Liver (tissue), 3 donors: ENCODE results near the gene ERGIC1.

Source experiments
- EGR1 ChIP-seq, 2 donors: IDR thresholded peaks; 2 replicates each; pipeline ENCODE4 v1.6.1; 2016 to 2018; ENCODE audit warnings: antibody characterized with exemption in 2 of 2, low read depth in 2 of 2
- FOXA1 ChIP-seq: IDR thresholded peaks from 2 replicates; pipeline ENCODE4 v1.6.1; 2016; ENCODE audit warnings: antibody characterized with exemption
- HNF4G ChIP-seq: IDR thresholded peaks from 2 replicates; pipeline ENCODE4 v1.6.1; 2016; ENCODE audit warnings: antibody characterized with exemption
- JUND ChIP-seq, 2 donors: IDR thresholded peaks; 2 replicates each; pipeline ENCODE4 v1.6.1; 2016; ENCODE audit warnings: antibody characterized with exemption in 2 of 2
- NR2F2 ChIP-seq: IDR thresholded peaks from 2 replicates; pipeline ENCODE4 v1.6.1; 2016; ENCODE audit warnings: antibody characterized with exemption
- SP1 ChIP-seq: IDR thresholded peaks from 2 replicates; pipeline ENCODE4 v1.6.1; 2018; ENCODE audit warnings: antibody characterized with exemption, mild to moderate bottlenecking
- YY1 ChIP-seq: IDR thresholded peaks from 2 replicates; pipeline ENCODE4 v1.6.1; 2016; ENCODE audit warnings: antibody characterized with exemption, mild to moderate bottlenecking
- TF ChIP-seq, protein P1 (sequence below): fragments of 150-350 bp; IDR thresholded peaks from 2 replicates; pipeline ENCODE4 v1.5.1; 2017; ENCODE audit warnings: improper control_type of control experiment, low read depth, low read length; ENCODE audit not compliant: missing input control
- TF ChIP-seq, protein P2 (sequence below): IDR thresholded peaks from 2 replicates; pipeline ENCODE4 v1.6.1; 2016; ENCODE audit warnings: antibody characterized with exemption, mild to moderate bottlenecking
- donor health status: healthy.
- donor health status: healthy.

DNA sequence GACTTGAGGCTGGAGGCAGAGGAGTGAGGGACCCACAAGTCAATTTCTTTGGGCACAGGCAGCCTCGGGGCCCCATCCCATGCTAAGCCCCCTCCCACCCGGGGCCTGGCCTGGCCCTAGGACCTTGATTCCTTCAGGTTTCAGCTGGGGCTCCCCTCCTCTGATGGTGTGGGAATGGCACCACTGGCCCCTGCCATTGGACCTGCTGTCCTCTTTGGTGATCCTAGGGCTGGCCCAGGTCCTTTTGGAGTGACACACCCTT lies 10.5 kb downstream of the ERGIC1 start:
- TF ChIP-seq NR2F2 (no peak), YY1 (no peak), JUND (IDR thresholded peaks at IDR 0.05) (no peak), EGR1 (IDR thresholded peaks at IDR 0.05; ENCODE audit: low read depth in 2 of 2) (no peak), SP1 (no peak), FOXA1 (no peak), HNF4G (no peak)
- TF ChIP-seq, protein P1, sequence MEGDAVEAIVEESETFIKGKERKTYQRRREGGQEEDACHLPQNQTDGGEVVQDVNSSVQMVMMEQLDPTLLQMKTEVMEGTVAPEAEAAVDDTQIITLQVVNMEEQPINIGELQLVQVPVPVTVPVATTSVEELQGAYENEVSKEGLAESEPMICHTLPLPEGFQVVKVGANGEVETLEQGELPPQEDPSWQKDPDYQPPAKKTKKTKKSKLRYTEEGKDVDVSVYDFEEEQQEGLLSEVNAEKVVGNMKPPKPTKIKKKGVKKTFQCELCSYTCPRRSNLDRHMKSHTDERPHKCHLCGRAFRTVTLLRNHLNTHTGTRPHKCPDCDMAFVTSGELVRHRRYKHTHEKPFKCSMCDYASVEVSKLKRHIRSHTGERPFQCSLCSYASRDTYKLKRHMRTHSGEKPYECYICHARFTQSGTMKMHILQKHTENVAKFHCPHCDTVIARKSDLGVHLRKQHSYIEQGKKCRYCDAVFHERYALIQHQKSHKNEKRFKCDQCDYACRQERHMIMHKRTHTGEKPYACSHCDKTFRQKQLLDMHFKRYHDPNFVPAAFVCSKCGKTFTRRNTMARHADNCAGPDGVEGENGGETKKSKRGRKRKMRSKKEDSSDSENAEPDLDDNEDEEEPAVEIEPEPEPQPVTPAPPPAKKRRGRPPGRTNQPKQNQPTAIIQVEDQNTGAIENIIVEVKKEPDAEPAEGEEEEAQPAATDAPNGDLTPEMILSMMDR = no peak
- TF ChIP-seq, protein P2, sequence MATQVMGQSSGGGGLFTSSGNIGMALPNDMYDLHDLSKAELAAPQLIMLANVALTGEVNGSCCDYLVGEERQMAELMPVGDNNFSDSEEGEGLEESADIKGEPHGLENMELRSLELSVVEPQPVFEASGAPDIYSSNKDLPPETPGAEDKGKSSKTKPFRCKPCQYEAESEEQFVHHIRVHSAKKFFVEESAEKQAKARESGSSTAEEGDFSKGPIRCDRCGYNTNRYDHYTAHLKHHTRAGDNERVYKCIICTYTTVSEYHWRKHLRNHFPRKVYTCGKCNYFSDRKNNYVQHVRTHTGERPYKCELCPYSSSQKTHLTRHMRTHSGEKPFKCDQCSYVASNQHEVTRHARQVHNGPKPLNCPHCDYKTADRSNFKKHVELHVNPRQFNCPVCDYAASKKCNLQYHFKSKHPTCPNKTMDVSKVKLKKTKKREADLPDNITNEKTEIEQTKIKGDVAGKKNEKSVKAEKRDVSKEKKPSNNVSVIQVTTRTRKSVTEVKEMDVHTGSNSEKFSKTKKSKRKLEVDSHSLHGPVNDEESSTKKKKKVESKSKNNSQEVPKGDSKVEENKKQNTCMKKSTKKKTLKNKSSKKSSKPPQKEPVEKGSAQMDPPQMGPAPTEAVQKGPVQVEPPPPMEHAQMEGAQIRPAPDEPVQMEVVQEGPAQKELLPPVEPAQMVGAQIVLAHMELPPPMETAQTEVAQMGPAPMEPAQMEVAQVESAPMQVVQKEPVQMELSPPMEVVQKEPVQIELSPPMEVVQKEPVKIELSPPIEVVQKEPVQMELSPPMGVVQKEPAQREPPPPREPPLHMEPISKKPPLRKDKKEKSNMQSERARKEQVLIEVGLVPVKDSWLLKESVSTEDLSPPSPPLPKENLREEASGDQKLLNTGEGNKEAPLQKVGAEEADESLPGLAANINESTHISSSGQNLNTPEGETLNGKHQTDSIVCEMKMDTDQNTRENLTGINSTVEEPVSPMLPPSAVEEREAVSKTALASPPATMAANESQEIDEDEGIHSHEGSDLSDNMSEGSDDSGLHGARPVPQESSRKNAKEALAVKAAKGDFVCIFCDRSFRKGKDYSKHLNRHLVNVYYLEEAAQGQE = no peak
